Psoas muscle (tissue), 8 donors: ENCODE measurements around the gene PPP1R9A. TPM values are rescaled to one million over a fixed set of nuclear protein-coding genes. Genes with fewer than 3 reads are reported as not detected.

ENCODE experiments used
- ATAC-seq, 4 donors: fragments of 200-7000 bp; cut with Tn5 transposase; one replicate each; pipeline ENCODE4 v1.9.1; 2020; ENCODE audit warnings: moderate library complexity in 3 of 4, mild to moderate bottlenecking in 2 of 4
- DNase-seq, 2 donors: peaks; one replicate each; pipeline ENCODE4 v3.0.0-alpha.2; 2020
- H3K27ac ChIP-seq: fragments of 200-600 bp; one replicate; pipeline ENCODE4 v1.8.0; 2022
- H3K27me3 ChIP-seq, 3 donors: fragments of 200-600 bp in 1 of 3; one replicate each; pipeline versions ENCODE4 v1.6.1 to v1.8.0; 2013 to 2022; ENCODE audit warnings: low read length in 2 of 3, mild to moderate bottlenecking in 2 of 3, moderate library complexity in 1 of 3; ENCODE audit not compliant: insufficient read depth in 3 of 3
- H3K36me3 ChIP-seq, 2 donors: fragments of 200-600 bp in 1 of 2; one replicate each; pipeline versions ENCODE4 v1.6.1 to v1.8.0; 2013 to 2022; ENCODE audit warnings: low read depth in 1 of 2, mild to moderate bottlenecking in 1 of 2, moderate library complexity in 1 of 2; ENCODE audit not compliant: insufficient read depth in 1 of 2
- H3K4me1 ChIP-seq: fragments of 200-600 bp; one replicate; pipeline ENCODE4 v1.8.0; 2022
- H3K4me3 ChIP-seq: fragments of 200-600 bp; one replicate; pipeline ENCODE4 v1.8.0; 2022; ENCODE audit warnings: mild to moderate bottlenecking
- H3K9me3 ChIP-seq: fragments of 200-600 bp; one replicate; pipeline ENCODE4 v1.8.0; 2022
- WGBS, 3 donors: extraction: QIAGEN DNeasy Blood & Tissue Kit; methylation state at CpG; one replicate each; pipeline versions ENCODE4 v1.1.6 to v1.1.7; 2013; 5-methylcytosine and 5-hydroxymethylcytosine counted together
- intact Hi-C, 2 donors: fragments of 100-400 bp; cut with DNase I; formaldehyde crosslinking; loops; one replicate each; pipeline versions ENCODE4 v1.11.0 to v1.14.2; 2022
- polyA plus RNA-seq, 3 donors: library from polyadenylated mRNA; stranded (reverse); fragments of 200-250 nt; gene quantifications; one replicate each; pipeline ENCODE4 v1.2.3, GENCODE V29; 2013
- total RNA-seq, 4 donors: library from RNA; stranded (reverse); fragmentation: NEBNext Ultra II Directional in 2 of 4; extraction: Animal tissue kit (Norgen Biotek cat#: 25700) in 2 of 4; gene quantifications; one replicate each; pipeline versions ENCODE4 v1.2.1 to v1.2.4, GENCODE V29; 2021 to 2023
- TF ChIP-seq, protein P1 (sequence below): fragments of 200-600 bp; IDR thresholded peaks from one replicate; pipeline ENCODE4 v1.8.0; 2022; ENCODE audit warnings: antibody characterized with exemption
- donor health status: healthy with polysubstance abuse.
- donor health status: DM: no; HTN: no; CAD: no; lungs with moderate emphysema.
- donor health status: Bipolar disorder and iron deficiency.
- donor health status: healthy.
- donor health status: DM: yes; HTN: yes; CAD: no.
- donor health status: DM: no; HTN: no; CAD: no.
- donor health status: DM: no; HTN: no; CAD: no.
- donor health status: DM: yes; HTN: yes; CAD: no.

Gene PPP1R9A
- total and polyA plus RNA-seq, 7 donors: 1.1 to 18.6 (median 13.5) TPM

DNA sequence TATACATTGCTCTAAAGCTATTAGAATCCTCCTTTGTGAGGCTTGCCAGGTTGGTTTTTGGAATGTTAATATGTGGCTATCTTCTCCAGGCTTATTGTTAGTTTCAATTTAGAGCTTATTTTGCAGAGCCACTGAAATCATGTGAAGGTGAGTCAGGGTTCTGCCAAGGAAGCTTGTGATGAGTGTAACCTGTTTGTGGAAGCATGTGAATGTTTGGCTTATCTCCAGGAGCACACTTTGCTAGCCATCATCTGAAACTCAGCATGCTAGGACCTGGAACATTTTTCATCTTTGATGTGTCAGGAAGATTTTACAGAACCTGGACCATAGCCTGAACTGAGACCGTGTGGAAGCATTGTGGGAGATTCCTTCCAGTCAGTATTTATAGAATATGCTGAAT lies 197.3 kb downstream of the PPP1R9A start:
- Histone ChIP-seq H3K4me3 (no peak overlapping the region), H3K9me3 (no peaks in the 10 kb centered on the region), H3K36me3 (no peaks in the 10 kb centered on the region), H3K4me1 (peaks cover 11% of the 10 kb centered on the region), H3K27ac (no peak overlapping the region), H3K27me3 (no peaks in the 10 kb centered on the region)
- intact Hi-C loops: no loop called here
- ATAC-seq: peak in 1 of 4 donors; percentile 27
- TF ChIP-seq, protein P1, sequence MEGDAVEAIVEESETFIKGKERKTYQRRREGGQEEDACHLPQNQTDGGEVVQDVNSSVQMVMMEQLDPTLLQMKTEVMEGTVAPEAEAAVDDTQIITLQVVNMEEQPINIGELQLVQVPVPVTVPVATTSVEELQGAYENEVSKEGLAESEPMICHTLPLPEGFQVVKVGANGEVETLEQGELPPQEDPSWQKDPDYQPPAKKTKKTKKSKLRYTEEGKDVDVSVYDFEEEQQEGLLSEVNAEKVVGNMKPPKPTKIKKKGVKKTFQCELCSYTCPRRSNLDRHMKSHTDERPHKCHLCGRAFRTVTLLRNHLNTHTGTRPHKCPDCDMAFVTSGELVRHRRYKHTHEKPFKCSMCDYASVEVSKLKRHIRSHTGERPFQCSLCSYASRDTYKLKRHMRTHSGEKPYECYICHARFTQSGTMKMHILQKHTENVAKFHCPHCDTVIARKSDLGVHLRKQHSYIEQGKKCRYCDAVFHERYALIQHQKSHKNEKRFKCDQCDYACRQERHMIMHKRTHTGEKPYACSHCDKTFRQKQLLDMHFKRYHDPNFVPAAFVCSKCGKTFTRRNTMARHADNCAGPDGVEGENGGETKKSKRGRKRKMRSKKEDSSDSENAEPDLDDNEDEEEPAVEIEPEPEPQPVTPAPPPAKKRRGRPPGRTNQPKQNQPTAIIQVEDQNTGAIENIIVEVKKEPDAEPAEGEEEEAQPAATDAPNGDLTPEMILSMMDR: no peak
- no peak for DNase-seq
- 6 to 11% (median 10%) methylated on average over 1 of the region's 1 CpG for WGBS, 3 donors

DNA sequence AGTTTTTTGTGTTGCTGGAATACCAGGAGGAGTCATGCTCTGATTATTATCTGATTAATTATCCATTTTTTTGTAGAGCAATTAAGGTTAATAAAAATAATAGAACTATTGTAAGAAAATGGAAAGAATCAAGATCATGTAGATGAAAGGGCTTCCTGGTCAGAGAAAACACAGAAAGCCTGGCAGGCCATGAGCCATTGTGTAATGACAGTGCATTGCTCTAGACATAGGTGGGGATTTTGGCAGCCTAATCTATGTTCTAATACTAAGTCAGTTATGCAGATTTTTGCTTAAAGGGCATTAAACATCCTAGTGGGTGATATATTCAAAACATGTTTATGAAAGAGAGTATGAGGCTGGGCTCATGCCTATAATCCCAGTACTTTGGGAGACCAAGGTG lies 198.2 kb downstream of the PPP1R9A start:
- no peak for DNase-seq
- TF ChIP-seq, protein P1: no peak
- no peak overlapping the region for H3K4me3 ChIP-seq
- no peaks in the 10 kb centered on the region for H3K36me3 ChIP-seq
- no peak overlapping the region for H3K27ac ChIP-seq
- intact Hi-C loops: no loop called here
- H3K4me1 ChIP-seq: peaks cover 11% of the 10 kb centered on the region
- no peaks in the 10 kb centered on the region for H3K9me3 ChIP-seq
- no peaks in the 10 kb centered on the region for H3K27me3 ChIP-seq
- ATAC-seq: no peak

DNA sequence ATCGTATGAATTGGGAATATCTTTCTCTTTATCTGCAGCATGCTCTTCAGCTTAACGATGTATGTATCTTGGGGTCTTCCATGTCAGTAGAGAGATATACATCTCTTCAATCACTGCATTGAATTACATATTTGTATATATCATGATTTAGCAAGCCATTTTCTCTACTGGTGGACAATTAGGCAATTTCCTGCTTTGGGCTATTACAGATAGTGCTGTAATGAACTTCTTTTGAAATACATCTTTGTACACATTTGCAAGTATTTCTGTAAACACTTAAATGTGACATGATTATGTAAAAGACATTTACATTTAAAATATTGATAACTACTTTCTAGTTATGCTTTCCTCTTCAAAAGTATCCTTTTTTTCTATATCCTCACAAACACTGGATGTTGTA lies 199.0 kb downstream of the PPP1R9A start:
- Histone ChIP-seq H3K4me3 (no peak overlapping the region), H3K36me3 (no peaks in the 10 kb centered on the region), H3K27me3 (no peaks in the 10 kb centered on the region), H3K27ac (no peak overlapping the region), H3K9me3 (no peaks in the 10 kb centered on the region), H3K4me1 (peaks cover 11% of the 10 kb centered on the region)
- TF ChIP-seq, protein P1: no peak
- intact Hi-C loops: no loop called here
- DNase-seq: no peak
- no peak for ATAC-seq
- WGBS, 3 donors: 88 to 93% (median 91%) methylated on average over 2 of the region's 2 CpGs

DNA sequence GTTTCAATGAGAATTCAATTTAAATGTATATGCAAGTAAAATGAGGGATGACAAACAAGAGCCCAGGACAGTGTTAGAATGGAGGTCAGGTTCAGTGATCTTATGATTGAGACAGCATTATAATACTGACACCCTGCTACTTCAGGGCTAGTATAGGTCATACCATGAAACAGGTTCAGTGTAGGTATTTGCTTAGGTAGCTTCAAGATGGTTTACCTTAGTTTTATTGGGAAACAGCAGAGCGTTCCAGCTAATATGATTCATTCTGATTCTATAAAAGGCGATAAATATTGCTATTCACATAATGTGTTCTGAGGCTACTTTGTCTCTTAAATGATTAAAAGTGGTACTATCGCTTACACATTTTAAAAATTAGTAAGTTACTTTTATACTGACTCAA lies 203.3 kb downstream of the PPP1R9A start:
- DNase-seq (no peak), ATAC-seq (no peak)
- no peaks in the 10 kb centered on the region for H3K36me3 ChIP-seq
- TF ChIP-seq, protein P1: no peak
- H3K27ac ChIP-seq: no peak overlapping the region
- intact Hi-C loops: no loop called here
- no peaks in the 10 kb centered on the region for H3K27me3 ChIP-seq
- no peak overlapping the region for H3K4me3 ChIP-seq
- 98 to 99% (median 98%) methylated on average over 3 of the region's 3 CpGs for WGBS, 3 donors
- H3K9me3 ChIP-seq: no peaks in the 10 kb centered on the region
- no peaks in the 10 kb centered on the region for H3K4me1 ChIP-seq

DNA sequence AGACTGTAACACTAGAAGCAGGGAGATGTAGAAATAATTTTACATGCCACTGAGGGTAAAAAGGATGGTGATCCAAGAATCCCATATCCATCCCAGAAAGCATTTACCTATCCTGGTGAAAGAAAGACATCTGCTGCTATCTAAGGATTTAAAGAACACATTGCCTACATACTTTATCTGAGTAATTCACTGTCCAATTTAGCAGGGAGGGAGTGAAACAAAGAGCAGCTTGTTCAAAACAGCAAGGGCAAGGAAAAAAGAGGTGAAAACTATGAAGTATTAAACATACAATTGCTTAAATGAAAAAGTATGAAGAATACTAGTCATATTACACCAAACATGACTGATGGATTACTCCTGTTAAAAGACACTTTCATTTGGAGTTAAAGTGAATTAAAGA lies 206.2 kb downstream of the PPP1R9A start:
- Histone ChIP-seq H3K27me3 (no peaks in the 10 kb centered on the region), H3K9me3 (no peaks in the 10 kb centered on the region), H3K36me3 (no peaks in the 10 kb centered on the region), H3K4me3 (no peak overlapping the region), H3K4me1 (no peaks in the 10 kb centered on the region), H3K27ac (no peak overlapping the region)
- DNase-seq (no peak), ATAC-seq (no peak)
- TF ChIP-seq, protein P1: no peak
- intact Hi-C loops: no loop called here
